Loucy (cell line): ENCODE measurements around the gene USP5.

Source experiments
- H2AFZ ChIP-seq: fragments of 200-600 bp; sonication (generic); 2 replicates; pipeline ENCODE4 v1.6.0; 2016; ENCODE audit warnings: antibody characterized with exemption, mild to moderate bottlenecking, low read length, moderate library complexity
- H3F3A ChIP-seq: fragments of 200-600 bp; 2 replicates; pipeline ENCODE4 v1.6.0; 2016; ENCODE audit warnings: antibody characterized with exemption, low read depth, mild to moderate bottlenecking
- H3K27me3 ChIP-seq: fragments of 200-600 bp; sonication (generic); 2 replicates; pipeline ENCODE4 v1.6.1; 2014; ENCODE audit warnings: low read length, mild to moderate bottlenecking; ENCODE audit not compliant: insufficient read depth, poor library complexity, severe bottlenecking
- H3K36me3 ChIP-seq: fragments of 200-600 bp; sonication (generic); 2 replicates; pipeline ENCODE4 v1.6.1; 2016; ENCODE audit warnings: low read length; ENCODE audit not compliant: insufficient read depth
- H3K4me1 ChIP-seq: fragments of 200-600 bp; sonication (generic); 2 replicates; pipeline ENCODE4 v1.5.1; 2014; ENCODE audit warnings: low read length, mild to moderate bottlenecking; ENCODE audit not compliant: insufficient read depth, poor library complexity, severe bottlenecking
- H3K4me2 ChIP-seq: fragments of 200-600 bp; sonication (generic); 2 replicates; pipeline ENCODE4 v1.6.0; 2014; ENCODE audit warnings: antibody characterized with exemption, low read length, low read depth, mild to moderate bottlenecking; ENCODE audit not compliant: poor library complexity, severe bottlenecking
- H3K4me3 ChIP-seq: fragments of 200-600 bp; sonication (generic); 2 replicates; pipeline ENCODE4 v1.5.1; 2014; ENCODE audit warnings: low read length, mild to moderate bottlenecking, mixed read lengths; ENCODE audit not compliant: poor library complexity, severe bottlenecking
- H3K79me2 ChIP-seq: fragments of 200-600 bp; sonication (generic); 2 replicates; pipeline ENCODE4 v1.6.1; 2014; ENCODE audit warnings: low read length; ENCODE audit not compliant: insufficient read depth
- H3K9ac ChIP-seq: fragments of 200-600 bp; sonication (generic); 2 replicates; pipeline ENCODE4 v1.6.0; 2014; ENCODE audit warnings: mild to moderate bottlenecking, low read depth, low read length, moderate library complexity; ENCODE audit not compliant: poor library complexity, severe bottlenecking
- H3K9me2 ChIP-seq: fragments of 200-600 bp; sonication (generic); replicated peaks from 2 replicates; pipeline ENCODE4 v1.6.1; 2016; ENCODE audit warnings: low read depth, low read length, mixed read lengths
- H3K9me3 ChIP-seq: fragments of 200-600 bp; sonication (generic); 2 replicates; pipeline ENCODE4 v1.6.1; 2014; ENCODE audit warnings: mild to moderate bottlenecking, antibody characterized with exemption, low read length, low read depth; ENCODE audit not compliant: insufficient read depth
- H4K20me1 ChIP-seq: fragments of 200-600 bp; sonication (generic); 2 replicates; pipeline ENCODE4 v1.6.0; 2014; ENCODE audit warnings: antibody characterized with exemption, low read length, mild to moderate bottlenecking; ENCODE audit not compliant: insufficient read depth, poor library complexity, severe bottlenecking
- EZH2phosphoT487 ChIP-seq: fragments of 200-600 bp; IDR thresholded peaks from 2 replicates; pipeline ENCODE4 v1.6.1; 2018; ENCODE audit warnings: antibody characterized with exemption, mild to moderate bottlenecking, moderate library complexity, borderline replicate concordance
- TF ChIP-seq, protein P1 (sequence below): fragments of 200-600 bp; sonication (generic); conservative IDR thresholded peaks from 2 replicates; pipeline ENCODE4 v1.5.1; 2014; ENCODE audit warnings: mild to moderate bottlenecking, antibody characterized with exemption, low read length

USP5 gene

DNA sequence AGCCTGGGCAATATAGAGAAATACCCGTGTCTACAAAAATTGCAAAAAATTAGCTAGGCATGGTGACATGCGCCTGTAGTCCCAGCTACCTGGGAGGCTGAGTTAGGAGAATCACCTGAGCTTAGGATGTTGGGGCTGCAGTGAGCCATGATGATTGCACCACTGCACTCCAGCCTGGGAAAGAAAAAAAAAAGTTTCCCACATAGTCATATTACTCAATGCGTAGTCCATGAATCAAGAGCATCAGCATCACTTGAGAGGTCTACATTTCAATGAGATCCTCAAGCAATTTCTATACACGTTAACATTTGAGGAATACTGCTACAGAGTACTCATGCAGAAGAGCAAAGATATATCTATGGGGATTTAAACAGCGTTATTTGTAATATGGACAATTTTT is 47.5 kb downstream of the USP5 start:
- H4K20me1 ChIP-seq = no peaks in the 10 kb centered on the region
- no peaks in the 10 kb centered on the region for H3K9me2 ChIP-seq
- H3K4me1 ChIP-seq = peaks cover 23% of the 10 kb centered on the region
- no peaks in the 10 kb centered on the region for H3K36me3 ChIP-seq
- H3K9me3 ChIP-seq = no peaks in the 10 kb centered on the region
- H3K9ac ChIP-seq = no peak overlapping the region
- H3K4me2 ChIP-seq = no peak overlapping the region
- no peaks in the 10 kb centered on the region; the same call in 1 of the 2 replicates for H3F3A ChIP-seq
- H3K79me2 ChIP-seq = no peaks in the 10 kb centered on the region
- TF ChIP-seq, protein P1, sequence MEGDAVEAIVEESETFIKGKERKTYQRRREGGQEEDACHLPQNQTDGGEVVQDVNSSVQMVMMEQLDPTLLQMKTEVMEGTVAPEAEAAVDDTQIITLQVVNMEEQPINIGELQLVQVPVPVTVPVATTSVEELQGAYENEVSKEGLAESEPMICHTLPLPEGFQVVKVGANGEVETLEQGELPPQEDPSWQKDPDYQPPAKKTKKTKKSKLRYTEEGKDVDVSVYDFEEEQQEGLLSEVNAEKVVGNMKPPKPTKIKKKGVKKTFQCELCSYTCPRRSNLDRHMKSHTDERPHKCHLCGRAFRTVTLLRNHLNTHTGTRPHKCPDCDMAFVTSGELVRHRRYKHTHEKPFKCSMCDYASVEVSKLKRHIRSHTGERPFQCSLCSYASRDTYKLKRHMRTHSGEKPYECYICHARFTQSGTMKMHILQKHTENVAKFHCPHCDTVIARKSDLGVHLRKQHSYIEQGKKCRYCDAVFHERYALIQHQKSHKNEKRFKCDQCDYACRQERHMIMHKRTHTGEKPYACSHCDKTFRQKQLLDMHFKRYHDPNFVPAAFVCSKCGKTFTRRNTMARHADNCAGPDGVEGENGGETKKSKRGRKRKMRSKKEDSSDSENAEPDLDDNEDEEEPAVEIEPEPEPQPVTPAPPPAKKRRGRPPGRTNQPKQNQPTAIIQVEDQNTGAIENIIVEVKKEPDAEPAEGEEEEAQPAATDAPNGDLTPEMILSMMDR = no peak
- TF ChIP-seq EZH2phosphoT487 = no peak
- no peaks in the 10 kb centered on the region for H3K27me3 ChIP-seq
- no peak overlapping the region for H2AFZ ChIP-seq
- no peak overlapping the region for H3K4me3 ChIP-seq

DNA sequence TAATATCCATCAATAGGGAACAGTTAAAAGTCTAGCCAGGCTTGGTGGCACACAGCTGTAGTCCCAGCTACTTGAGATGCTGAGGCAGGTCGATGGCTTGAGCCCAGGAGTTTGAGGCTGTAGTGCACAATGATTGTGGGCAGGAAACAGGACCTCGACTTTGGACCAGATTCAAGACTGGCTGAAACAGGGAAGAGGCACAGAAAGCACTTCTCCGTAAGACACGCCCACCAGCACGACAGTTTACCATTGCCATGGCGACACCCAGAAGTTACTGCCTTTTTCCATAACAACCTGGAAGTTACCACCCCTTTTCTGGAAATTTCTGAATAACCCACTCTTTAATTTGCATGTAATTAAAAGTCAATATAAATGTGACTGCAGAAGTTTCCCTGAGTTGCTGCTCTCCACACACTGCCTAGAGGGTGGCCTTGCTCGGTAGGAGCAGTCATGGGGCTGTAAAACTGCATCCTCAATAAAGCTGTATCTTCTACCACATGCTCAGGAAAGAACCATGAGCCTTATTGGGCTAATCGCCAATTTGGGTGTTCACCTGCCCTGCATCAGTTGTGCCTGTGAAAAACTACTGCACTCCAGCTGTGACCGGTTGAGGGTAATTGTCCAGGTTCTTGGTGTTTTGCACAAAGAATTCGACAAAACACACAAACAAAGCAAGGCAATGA is 48.0 kb downstream of the USP5 start:
- H2AFZ ChIP-seq = no peak overlapping the region
- H3K36me3 ChIP-seq = no peaks in the 10 kb centered on the region
- H4K20me1 ChIP-seq = no peaks in the 10 kb centered on the region
- TF ChIP-seq, protein P1 = no peak
- no peak for TF ChIP-seq EZH2phosphoT487
- no peak overlapping the region for H3K9ac ChIP-seq
- no peaks in the 10 kb centered on the region for H3K9me2 ChIP-seq
- no peak overlapping the region for H3K4me3 ChIP-seq
- H3F3A ChIP-seq = no peaks in the 10 kb centered on the region; the same call in 1 of the 2 replicates
- H3K79me2 ChIP-seq = no peaks in the 10 kb centered on the region
- peaks cover 26% of the 10 kb centered on the region for H3K4me1 ChIP-seq
- H3K4me2 ChIP-seq = peak overlapping the region; percentile 9
- no peaks in the 10 kb centered on the region for H3K27me3 ChIP-seq
- H3K9me3 ChIP-seq = no peaks in the 10 kb centered on the region

DNA sequence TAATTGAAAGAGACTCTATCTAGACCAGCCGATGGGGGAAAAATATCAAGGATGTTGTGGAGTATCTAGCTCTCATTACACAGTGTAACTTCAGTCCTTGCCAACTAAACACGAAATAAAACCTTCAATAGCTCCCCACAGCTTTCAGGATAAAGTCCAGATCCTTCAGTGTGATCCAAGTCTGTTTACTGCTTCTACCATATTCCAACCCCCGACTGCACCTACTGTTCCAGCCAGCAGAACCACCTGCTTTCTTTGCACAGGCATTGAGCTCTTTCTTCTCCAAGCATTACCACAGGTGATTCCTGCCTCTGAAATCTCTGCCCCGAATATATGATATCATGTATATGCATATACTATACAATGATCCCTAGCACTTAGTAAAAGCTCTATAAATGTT is 50.5 kb downstream of the USP5 start:
- Histone ChIP-seq H3K4me1 (peaks cover 32% of the 10 kb centered on the region), H3K4me2 (no peak overlapping the region), H2AFZ (no peak overlapping the region), H4K20me1 (no peaks in the 10 kb centered on the region), H3K9me3 (no peaks in the 10 kb centered on the region), H3F3A (no peaks in the 10 kb centered on the region; the same call in 1 of the 2 replicates), H3K79me2 (no peaks in the 10 kb centered on the region), H3K9ac (no peak overlapping the region), H3K9me2 (no peaks in the 10 kb centered on the region), H3K4me3 (no peak overlapping the region), H3K36me3 (no peaks in the 10 kb centered on the region), H3K27me3 (no peaks in the 10 kb centered on the region)
- TF ChIP-seq EZH2phosphoT487 = no peak
- TF ChIP-seq, protein P1 = no peak
